Sigmoid colon (tissue), 7 donors: ENCODE results near the gene ZNF497. TPM values are rescaled to one million over a fixed set of nuclear protein-coding genes. Genes with fewer than 3 reads are reported as not detected.

Experiments
- DNase-seq: peaks from one replicate; pipeline ENCODE4 v3.0.0-alpha.2; 2019
- H3K27ac ChIP-seq, 4 donors: fragments of 200-600 bp; sonication (generic); one replicate each; pipeline ENCODE4 v1.5.1; 2016 to 2019; ENCODE audit warnings: mild to moderate bottlenecking in 1 of 4
- H3K27me3 ChIP-seq, 3 donors: fragments of 200-600 bp; sonication (generic); one replicate each; pipeline ENCODE4 v1.5.1; 2019; ENCODE audit warnings: mild to moderate bottlenecking in 1 of 3
- H3K36me3 ChIP-seq, 4 donors: fragments of 200-600 bp; sonication (generic); one replicate each; pipeline ENCODE4 v1.5.1; 2016 to 2019
- H3K4me1 ChIP-seq, 4 donors: fragments of 200-600 bp; sonication (generic); one replicate each; pipeline ENCODE4 v1.5.1; 2017 to 2019
- H3K4me3 ChIP-seq, 4 donors: fragments of 200-600 bp; sonication (generic); one replicate each; pipeline ENCODE4 v1.5.1; 2017 to 2019; ENCODE audit warnings: mild to moderate bottlenecking in 2 of 4, moderate library complexity in 1 of 4
- H3K9me3 ChIP-seq, 4 donors: fragments of 200-600 bp in 3 of 4; sonication (generic) in 3 of 4; one replicate each; pipeline versions ENCODE4 v1.5.1 to v1.6.1; 2013 to 2019
- CTCF ChIP-seq, 4 experiments: fragments of 450-650 bp in 3 of 4; fragments of 200-600 bp in 1 of 4; IDR thresholded peaks; one replicate each; pipeline ENCODE4 v1.5.1; 2016 to 2019; ENCODE audit warnings: antibody characterized with exemption in 4 of 4, mild to moderate bottlenecking in 3 of 4, moderate library complexity in 2 of 4
- EP300 ChIP-seq, 4 donors: sonication (generic); formaldehyde crosslinking; IDR thresholded peaks; one replicate each; pipeline ENCODE4 v1.6.1; 2017; ENCODE audit warnings: antibody characterized with exemption in 4 of 4
- POLR2A ChIP-seq, 2 donors: fragments of 450-650 bp; IDR thresholded peaks; one replicate each; pipeline ENCODE4 v1.6.1; 2016; ENCODE audit warnings: antibody characterized with exemption in 2 of 2, mild to moderate bottlenecking in 2 of 2, moderate library complexity in 2 of 2
- POLR2AphosphoS5 ChIP-seq, 4 donors: sonication (generic); formaldehyde crosslinking; IDR thresholded peaks; one replicate each; pipeline ENCODE4 v1.6.1; 2017; ENCODE audit warnings: antibody characterized with exemption in 4 of 4
- WGBS, 2 donors: extraction: QIAGEN DNeasy Blood & Tissue Kit; methylation state at CpG; one replicate each; pipeline ENCODE4 v1.1.7; 2013; 5-methylcytosine and 5-hydroxymethylcytosine counted together
- intact Hi-C: fragments of 100-400 bp; cut with DNase I; formaldehyde crosslinking; loops from one replicate; pipeline ENCODE4 v1.15.1; 2023
- polyA plus RNA-seq, 3 donors: library from polyadenylated mRNA; stranded (reverse); fragments of 200-250 nt; gene quantifications; one replicate each; pipeline ENCODE4 v1.2.3, GENCODE V29; 2013
- total RNA-seq, 4 donors: library from RNA; depleted of rRNA; stranded (reverse); fragments of >200 nt; gene quantifications; one replicate each; pipeline ENCODE4 v1.1.0, GENCODE V29; 2016
- donor health status: healthy with polysubstance abuse.
- donor health status: Bipolar disorder and iron deficiency.
- donor health status: healthy.

Gene ZNF497
- total and polyA plus RNA-seq, 7 donors: 0.28 to 0.79 (median 0.48) TPM; not detected in 1

GRCh38 chr19:58319241-58319640, 43.3 kb downstream of the ZNF497 start:
- Histone ChIP-seq H3K36me3 (peaks cover 0 to 47% (median 11%) of the 10 kb centered on the region in 4 donors), H3K27ac (no peak overlapping the region), H3K27me3 (no peaks in the 10 kb centered on the region), H3K4me3 (no peak overlapping the region), H3K9me3 (no peaks in the 10 kb centered on the region), H3K4me1 (no peaks in the 10 kb centered on the region)
- DNase-seq: no peak
- intact Hi-C loops: no loop called here
- WGBS, 2 donors: 97% methylated on average over 10 of the region's 10 CpGs
- TF ChIP-seq POLR2AphosphoS5 (IDR thresholded peaks at IDR 0.05): no peak
- TF ChIP-seq EP300 (IDR thresholded peaks at IDR 0.05): no peak
- TF ChIP-seq POLR2A (IDR thresholded peaks at IDR 0.05): no peak
- TF ChIP-seq CTCF (IDR thresholded peaks at IDR 0.05): no peak

GRCh38 chr19:58318297-58318696, 44.3 kb downstream of the ZNF497 start:
- no peaks in the 10 kb centered on the region for H3K27me3 ChIP-seq
- H3K36me3 ChIP-seq: peaks cover 2 to 56% (median 16%) of the 10 kb centered on the region in 4 donors
- WGBS, 2 donors: 87 to 89% methylated on average over 4 of the region's 4 CpGs
- H3K4me1 ChIP-seq: no peaks in the 10 kb centered on the region
- TF ChIP-seq POLR2A (IDR thresholded peaks at IDR 0.05): no peak
- TF ChIP-seq POLR2AphosphoS5 (IDR thresholded peaks at IDR 0.05): no peak
- TF ChIP-seq CTCF (IDR thresholded peaks at IDR 0.05): no peak
- TF ChIP-seq EP300 (IDR thresholded peaks at IDR 0.05): no peak
- H3K27ac ChIP-seq: no peak overlapping the region
- H3K9me3 ChIP-seq: no peaks in the 10 kb centered on the region
- intact Hi-C loops: no loop called here
- DNase-seq: no peak
- H3K4me3 ChIP-seq: no peak overlapping the region

- H3K4me3 ChIP-seq: no peak overlapping the region
- H3K27me3 ChIP-seq: no peaks in the 10 kb centered on the region
- peaks cover 10 to 56% (median 21%) of the 10 kb centered on the region in 4 donors for H3K36me3 ChIP-seq
- H3K4me1 ChIP-seq: no peaks in the 10 kb centered on the region
- H3K9me3 ChIP-seq: no peaks in the 10 kb centered on the region
- intact Hi-C loops: no loop called here
- TF ChIP-seq CTCF (IDR thresholded peaks at IDR 0.05) (no peak), POLR2AphosphoS5 (IDR thresholded peaks at IDR 0.05) (no peak), EP300 (IDR thresholded peaks at IDR 0.05) (no peak), POLR2A (IDR thresholded peaks at IDR 0.05) (no peak)
- DNase-seq: no peak
- 73 to 85% methylated on average over 7 of the region's 7 CpGs for WGBS, 2 donors
- no peak overlapping the region for H3K27ac ChIP-seq
Observed at GRCh38 chr19:58317476-58318072, 45.0 kb downstream of the ZNF497 start.

- WGBS, 2 donors: 96 to 98% methylated on average over 2 of the region's 2 CpGs
- peaks cover 22 to 61% (median 28%) of the 10 kb centered on the region in 4 donors for H3K36me3 ChIP-seq
- TF ChIP-seq CTCF (IDR thresholded peaks at IDR 0.05) (no peak), POLR2AphosphoS5 (IDR thresholded peaks at IDR 0.05) (no peak), EP300 (IDR thresholded peaks at IDR 0.05) (no peak), POLR2A (IDR thresholded peaks at IDR 0.05) (no peak)
Observed at GRCh38 chr19:58315580-58315979, 47.0 kb downstream of the ZNF497 start.

More at GRCh38 chr19:58315580-58315979, 47.0 kb downstream of the ZNF497 start:
- H3K27ac ChIP-seq: no peak overlapping the region
- H3K4me3 ChIP-seq: no peak overlapping the region
- no peaks in the 10 kb centered on the region for H3K27me3 ChIP-seq
- no peaks in the 10 kb centered on the region for H3K4me1 ChIP-seq
- H3K9me3 ChIP-seq: no peaks in the 10 kb centered on the region
- intact Hi-C loops: no loop called here
- no peak for DNase-seq
